HEK293T (cell line): ENCODE results near the gene GTPBP1.

Experiments used
- BHLHE40 ChIP-seq: fragments of 450-650 bp; IDR thresholded peaks from 2 replicates; pipeline ENCODE4 v1.6.1; 2016; ENCODE audit warnings: mild to moderate bottlenecking, moderate library complexity, borderline replicate concordance
- HDGF ChIP-seq: fragments of 450-650 bp; IDR thresholded peaks from 2 replicates; pipeline ENCODE4 v1.6.1; 2017; ENCODE audit warnings: antibody characterized with exemption, borderline replicate concordance
- LEF1 ChIP-seq: fragments of 450-650 bp; IDR thresholded peaks from 2 replicates; pipeline ENCODE4 v1.6.1; 2017; ENCODE audit warnings: mild to moderate bottlenecking, borderline replicate concordance
- TF ChIP-seq, protein P1 (sequence below): fragments of 450-650 bp; IDR thresholded peaks from 2 replicates; pipeline ENCODE4 v1.6.1; 2016

DNA sequence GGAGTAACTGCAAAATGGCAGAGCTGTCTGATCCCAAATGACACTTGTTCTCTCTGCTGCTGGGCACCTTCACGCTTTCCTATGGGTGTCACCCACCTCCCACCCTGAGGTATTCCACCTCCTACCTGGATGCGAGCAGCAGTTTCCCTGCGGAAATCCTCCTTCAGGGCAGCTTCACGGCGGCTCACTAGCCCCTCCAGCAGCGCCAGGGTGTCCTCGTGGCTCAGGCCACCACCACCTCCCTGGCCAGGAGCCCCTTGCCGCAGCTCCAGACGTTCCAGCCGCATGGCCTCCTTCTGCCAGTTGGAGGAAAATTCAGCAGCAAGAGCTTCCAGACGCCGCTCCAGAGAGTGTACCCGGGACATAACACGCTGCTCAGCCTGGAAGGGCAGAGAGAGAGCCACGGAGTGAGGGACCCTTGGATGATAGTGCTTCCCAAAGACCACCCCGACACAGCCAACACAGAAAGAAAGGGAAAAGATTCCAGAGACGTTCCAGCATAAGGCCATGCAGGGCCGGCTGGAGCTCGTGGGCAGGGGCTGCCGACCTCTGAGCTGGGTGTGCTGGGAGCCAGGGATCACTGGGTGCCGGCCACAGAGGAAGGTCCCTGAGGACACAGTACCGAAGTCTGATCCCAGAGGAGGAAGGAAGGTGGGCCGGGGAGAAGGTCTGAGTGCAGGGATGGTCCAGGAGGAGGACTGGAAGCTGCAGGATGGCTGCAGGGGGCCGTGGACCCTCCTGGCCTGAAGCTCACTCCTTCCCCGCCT, 36.6 kb downstream of the GTPBP1 start:
- TF ChIP-seq HDGF: no peak
- no peak for TF ChIP-seq BHLHE40
- no peak for TF ChIP-seq LEF1
- TF ChIP-seq, protein P1, sequence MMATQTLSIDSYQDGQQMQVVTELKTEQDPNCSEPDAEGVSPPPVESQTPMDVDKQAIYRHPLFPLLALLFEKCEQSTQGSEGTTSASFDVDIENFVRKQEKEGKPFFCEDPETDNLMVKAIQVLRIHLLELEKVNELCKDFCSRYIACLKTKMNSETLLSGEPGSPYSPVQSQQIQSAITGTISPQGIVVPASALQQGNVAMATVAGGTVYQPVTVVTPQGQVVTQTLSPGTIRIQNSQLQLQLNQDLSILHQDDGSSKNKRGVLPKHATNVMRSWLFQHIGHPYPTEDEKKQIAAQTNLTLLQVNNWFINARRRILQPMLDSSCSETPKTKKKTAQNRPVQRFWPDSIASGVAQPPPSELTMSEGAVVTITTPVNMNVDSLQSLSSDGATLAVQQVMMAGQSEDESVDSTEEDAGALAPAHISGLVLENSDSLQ: no peak
